GM19193 (cell line): ENCODE results near the gene ELF2.

Source experiments
- POLR2A ChIP-seq: IDR thresholded peaks from 4 replicates; pipeline ENCODE4 v1.6.1; 2011; ENCODE audit not compliant: insufficient read depth, insufficient read length; ENCODE audit errors: extremely low read depth

ELF2 gene

DNA sequence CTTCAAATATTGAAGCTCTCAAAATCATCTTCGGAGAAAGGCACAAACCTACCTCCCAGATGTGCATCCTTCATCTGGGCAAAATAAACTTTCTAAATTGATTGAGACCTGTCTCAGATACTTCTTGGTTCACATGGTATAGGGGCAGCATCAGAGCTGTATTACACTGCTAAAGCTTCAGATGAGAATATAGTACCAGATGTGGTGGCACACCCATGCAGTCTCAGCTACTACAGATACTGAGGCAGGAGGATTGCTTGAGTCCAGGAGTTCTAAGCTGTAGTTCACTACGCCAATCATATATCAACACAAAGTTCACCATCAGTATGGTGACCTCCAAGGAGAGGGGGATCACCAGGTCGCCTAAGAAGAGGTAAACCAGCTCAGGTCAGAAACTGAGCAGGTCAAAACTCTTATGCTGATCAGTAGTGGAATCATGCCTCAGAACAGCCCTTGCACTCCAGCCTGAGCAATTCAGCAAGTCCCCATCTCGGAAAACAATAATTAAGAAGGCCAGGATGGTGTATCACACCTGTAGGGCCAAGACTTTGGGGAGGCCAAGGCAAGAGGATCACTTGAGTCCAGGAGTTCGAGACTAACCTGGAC, 22.0 kb downstream of the ELF2 start:
- TF ChIP-seq POLR2A, result no peak

GRCh38 chr4:139154538-139154937, 22.5 kb downstream of the ELF2 start:
- no peak for TF ChIP-seq POLR2A

GRCh38 chr4:139154134-139154421, 22.9 kb downstream of the ELF2 start:
- TF ChIP-seq POLR2A, result no peak

GRCh38 chr4:139153411-139154133, 23.4 kb downstream of the ELF2 start:
- no peak for TF ChIP-seq POLR2A

GRCh38 chr4:139152249-139152648, 24.8 kb downstream of the ELF2 start:
- TF ChIP-seq POLR2A, result no peak

DNA sequence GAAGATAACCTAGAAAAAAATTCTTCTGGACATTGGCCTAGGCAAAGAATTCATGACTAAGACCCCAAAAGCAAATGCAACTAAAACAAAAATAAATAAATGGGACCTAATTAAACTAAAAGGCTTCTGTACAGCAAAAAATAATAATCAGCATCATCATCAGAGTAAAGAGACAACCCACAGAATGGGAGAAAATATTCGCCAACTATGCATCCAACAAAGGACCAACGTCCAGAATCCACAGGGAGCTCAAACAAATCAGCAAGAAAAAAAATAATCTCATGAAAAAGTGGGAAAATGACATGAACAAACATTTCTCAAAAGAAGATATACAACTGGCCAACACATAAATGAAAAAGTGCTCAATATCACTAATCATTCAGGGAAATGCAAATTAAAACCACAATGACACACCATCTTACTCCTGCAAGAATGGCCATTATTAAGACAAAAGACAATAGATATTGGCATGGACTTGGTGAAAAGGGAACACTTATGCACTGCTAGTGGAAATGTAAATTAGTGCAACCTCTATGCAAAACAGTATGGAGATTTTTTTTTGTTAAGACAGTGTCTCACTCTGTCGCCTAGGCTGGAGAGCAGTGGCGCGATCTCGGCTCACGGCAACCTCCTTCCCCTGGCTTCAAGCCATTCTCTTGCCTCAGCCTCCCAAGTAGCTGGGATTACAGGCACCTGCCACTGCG, 29.9 kb downstream of the ELF2 start:
- no peak for TF ChIP-seq POLR2A

GRCh38 chr4:139145552-139145932, 31.5 kb downstream of the ELF2 start:
- TF ChIP-seq POLR2A, result no peak

- TF ChIP-seq POLR2A, result no peak
Measured at GRCh38 chr4:139144911-139145551, 32.0 kb downstream of the ELF2 start.

GRCh38 chr4:139144161-139144859, 32.7 kb downstream of the ELF2 start:
- TF ChIP-seq POLR2A, result no peak

DNA sequence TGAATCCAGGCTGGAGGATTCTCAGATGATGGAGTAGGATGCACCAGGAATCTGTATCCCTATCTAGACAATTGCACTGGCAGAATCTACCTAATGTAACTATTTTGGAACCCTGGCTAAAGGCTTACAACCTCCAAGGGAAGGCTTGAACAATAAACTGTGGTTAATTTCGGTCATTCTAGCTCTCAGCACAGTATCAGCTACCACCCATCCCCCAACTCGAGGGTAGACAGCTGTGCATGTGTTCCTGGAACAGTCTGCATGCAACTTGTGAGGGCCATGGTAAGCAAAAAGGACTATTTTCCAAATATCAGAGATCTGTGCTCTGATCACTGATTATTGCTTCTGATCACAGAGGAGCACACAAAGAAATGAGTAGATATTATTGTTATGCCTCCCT, 34.0 kb downstream of the ELF2 start:
- TF ChIP-seq POLR2A, result no peak

- TF ChIP-seq POLR2A, result no peak
Measured at GRCh38 chr4:139142087-139142486, 34.9 kb downstream of the ELF2 start.

GRCh38 chr4:139137763-139138162, 39.3 kb downstream of the ELF2 start:
- TF ChIP-seq POLR2A, result no peak

DNA sequence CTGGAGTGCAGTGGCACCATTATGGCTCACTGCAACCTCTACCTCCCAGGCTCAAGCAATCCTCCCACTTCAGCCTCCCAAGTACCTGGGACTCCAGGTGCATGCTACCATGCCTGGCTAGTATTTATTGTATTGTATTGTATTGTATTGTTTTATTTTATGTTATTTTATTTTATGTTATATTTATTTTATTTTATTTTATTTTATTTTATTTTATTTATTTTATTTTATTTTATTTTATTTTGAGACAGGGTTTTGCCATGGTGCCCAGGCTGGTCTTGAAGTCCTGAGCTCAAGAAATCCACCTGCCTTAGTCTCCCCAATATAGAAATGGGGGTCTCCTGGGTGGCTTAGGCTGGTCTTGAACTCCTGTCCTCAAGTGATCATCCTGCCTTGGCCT, 42.6 kb downstream of the ELF2 start:
- TF ChIP-seq POLR2A, result no peak

DNA sequence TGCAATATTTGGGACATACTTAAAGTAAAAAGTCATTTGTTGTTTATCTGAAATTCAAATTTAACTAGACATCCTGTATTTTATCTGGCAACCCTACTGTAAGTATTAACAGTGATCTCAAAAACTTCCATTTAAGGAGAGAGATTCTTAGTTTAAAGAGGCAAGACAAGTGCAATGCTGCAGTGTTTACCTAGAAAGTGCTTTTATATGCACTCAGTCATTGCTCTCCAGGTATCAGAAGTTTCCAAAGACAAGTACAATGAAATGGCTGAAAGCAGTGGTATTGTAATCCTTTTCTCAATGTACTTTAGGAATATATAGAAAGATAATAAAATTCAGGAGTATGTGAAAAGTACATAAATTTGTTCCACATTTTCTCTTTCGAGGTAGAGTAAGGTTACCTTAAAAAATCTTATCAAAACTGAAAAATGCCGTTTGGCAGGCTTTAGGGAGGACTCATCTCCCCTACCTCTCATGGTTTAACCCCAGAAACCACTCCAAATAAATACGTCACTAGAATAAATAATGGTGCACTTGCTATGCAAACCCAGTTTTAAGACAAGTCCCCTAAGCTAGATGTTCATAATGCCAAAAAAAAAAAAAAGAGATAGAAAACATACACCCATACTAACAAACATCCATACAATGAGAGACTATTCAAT, 45.7 kb downstream of the ELF2 start:
- no peak for TF ChIP-seq POLR2A

GRCh38 chr4:139129206-139129605, 47.8 kb downstream of the ELF2 start:
- TF ChIP-seq POLR2A, result no peak
